OCI-LY3 (cell line): ENCODE data around the gene GARIN6.
"Not testable (repeated sequence)": the region's sequence is repeated elsewhere in the genome, so short reads cannot be mapped to it uniquely, and the experiment has no call there.

Experiments
- EZH2phosphoT487 ChIP-seq: fragments of 200-600 bp; shearing (Covaris generic); IDR thresholded peaks from 2 replicates; pipeline ENCODE4 v1.6.1; 2018; ENCODE audit warnings: antibody characterized with exemption, mixed run types, low read depth
- TF ChIP-seq, protein P1 (sequence below): fragments of 200-600, 300-600 bp; sonication (generic); IDR thresholded peaks from 2 replicates; pipeline ENCODE4 v1.5.1; 2014; ENCODE audit warnings: antibody characterized with exemption, low read length, low read depth

DNA sequence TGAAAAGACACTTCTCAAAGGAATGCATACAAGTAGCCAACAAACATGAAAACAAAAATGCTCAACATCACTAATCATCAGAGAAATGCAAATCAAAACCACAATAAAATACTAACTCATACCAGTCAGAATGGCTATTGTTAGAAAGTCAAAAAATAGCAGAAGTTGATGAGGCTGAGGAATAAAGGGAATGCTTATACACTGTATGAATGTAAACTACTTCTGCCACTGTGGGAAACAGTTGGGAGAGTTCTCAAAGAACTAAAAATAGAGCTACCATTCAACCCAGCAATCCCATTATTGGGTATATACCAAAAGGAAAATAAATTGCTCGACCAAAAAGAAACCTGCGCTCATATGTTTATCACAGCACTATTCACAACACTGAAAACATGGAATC, 23.0 kb upstream of the GARIN6 start:
- TF ChIP-seq, protein P1, sequence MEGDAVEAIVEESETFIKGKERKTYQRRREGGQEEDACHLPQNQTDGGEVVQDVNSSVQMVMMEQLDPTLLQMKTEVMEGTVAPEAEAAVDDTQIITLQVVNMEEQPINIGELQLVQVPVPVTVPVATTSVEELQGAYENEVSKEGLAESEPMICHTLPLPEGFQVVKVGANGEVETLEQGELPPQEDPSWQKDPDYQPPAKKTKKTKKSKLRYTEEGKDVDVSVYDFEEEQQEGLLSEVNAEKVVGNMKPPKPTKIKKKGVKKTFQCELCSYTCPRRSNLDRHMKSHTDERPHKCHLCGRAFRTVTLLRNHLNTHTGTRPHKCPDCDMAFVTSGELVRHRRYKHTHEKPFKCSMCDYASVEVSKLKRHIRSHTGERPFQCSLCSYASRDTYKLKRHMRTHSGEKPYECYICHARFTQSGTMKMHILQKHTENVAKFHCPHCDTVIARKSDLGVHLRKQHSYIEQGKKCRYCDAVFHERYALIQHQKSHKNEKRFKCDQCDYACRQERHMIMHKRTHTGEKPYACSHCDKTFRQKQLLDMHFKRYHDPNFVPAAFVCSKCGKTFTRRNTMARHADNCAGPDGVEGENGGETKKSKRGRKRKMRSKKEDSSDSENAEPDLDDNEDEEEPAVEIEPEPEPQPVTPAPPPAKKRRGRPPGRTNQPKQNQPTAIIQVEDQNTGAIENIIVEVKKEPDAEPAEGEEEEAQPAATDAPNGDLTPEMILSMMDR: not testable (repeated sequence)
- TF ChIP-seq EZH2phosphoT487: not testable (repeated sequence)
